Stimulated activated CD8-positive, alpha-beta memory T cell treated with anti-CD3 and anti-CD28 coated beads, Interleukin-4, amount 100 ng/mL, for 4 hours (primary cell): Measurements from ENCODE around the gene CACNG4.

Experiments
- DNase-seq, 2 donors: peaks; one replicate each; pipeline ENCODE4 v3.0.0-alpha.2; 2020; ENCODE audit warnings: low read depth in 2 of 2, low spot score in 1 of 2

Gene CACNG4

GRCh38 chr17:67016039-67016762 is 51.7 kb downstream of the CACNG4 start:
- DNase-seq: no peak

- no peak for DNase-seq
Observed at GRCh38 chr17:67017910-67018309, 53.4 kb downstream of the CACNG4 start.

- DNase-seq: no peak
Observed at GRCh38 chr17:67018471-67019434, 54.2 kb downstream of the CACNG4 start.

- DNase-seq: no peak
Observed at GRCh38 chr17:67019809-67020208, 55.3 kb downstream of the CACNG4 start.

- DNase-seq: no peak
Observed at GRCh38 chr17:67020293-67020766, 55.8 kb downstream of the CACNG4 start.

GRCh38 chr17:67021196-67021595 is 56.7 kb downstream of the CACNG4 start:
- no peak for DNase-seq

GRCh38 chr17:67021743-67022450 is 57.4 kb downstream of the CACNG4 start:
- DNase-seq: no peak

- DNase-seq: no peak
Observed at GRCh38 chr17:67022451-67022810, 57.9 kb downstream of the CACNG4 start.

GRCh38 chr17:67024736-67025135 is 60.2 kb downstream of the CACNG4 start:
- no peak for DNase-seq

GRCh38 chr17:67025216-67025792 is 60.8 kb downstream of the CACNG4 start:
- DNase-seq: no peak

- DNase-seq: no peak
Observed at GRCh38 chr17:67026341-67026740, 61.8 kb downstream of the CACNG4 start.

- DNase-seq: no peak
Observed at GRCh38 chr17:67027031-67027628, 62.6 kb downstream of the CACNG4 start.

GRCh38 chr17:67030641-67031040 is 66.1 kb downstream of the CACNG4 start:
- no peak for DNase-seq

- no peak for DNase-seq
Observed at GRCh38 chr17:67032382-67032781, 67.9 kb downstream of the CACNG4 start.

GRCh38 chr17:67032985-67033384 is 68.5 kb downstream of the CACNG4 start:
- no peak for DNase-seq

- DNase-seq: no peak
Observed at GRCh38 chr17:67033613-67034012, 69.1 kb downstream of the CACNG4 start.

GRCh38 chr17:67035131-67036083 is 70.9 kb downstream of the CACNG4 start:
- no peak for DNase-seq

GRCh38 chr17:67038861-67039365 is 74.4 kb downstream of the CACNG4 start:
- DNase-seq: no peak

GRCh38 chr17:67040652-67041051 is 76.1 kb downstream of the CACNG4 start:
- DNase-seq: no peak
